IMR-90 (cell line): ENCODE measurements around the gene FAM76A. TPM values are rescaled to one million over a fixed set of nuclear protein-coding genes. Genes with fewer than 3 reads are reported as not detected.

Experiments used
- ATAC-seq: fragments of 200-7000 bp; cut with Tn5 transposase; 2 replicates; pipeline ENCODE4 v1.9.1; 2020; ENCODE audit warnings: low read depth, mild to moderate bottlenecking, moderate library complexity
- BruUV-seq: library from RNA; stranded (reverse); fragments of 400-500 nt; replicated peaks from 2 replicates; lab custom pipeline; 2021; lab: Mats Ljungman, UMichigan
- CTCF ChIA-PET: fragments of 300-600 bp; formaldehyde crosslinking; extraction: SDS; loops from one replicate; lab custom pipeline; 2021; ENCODE audit warnings: antibody characterized with exemption; lab: Yijun Ruan, JAX
- POLR2A ChIA-PET: fragments of 300-600 bp; sonication (Branson Sonifier 250); formaldehyde crosslinking; loops from one replicate; lab custom pipeline; 2022; ENCODE audit warnings: antibody characterized with exemption; ENCODE audit not compliant: unreplicated experiment; lab: Charles Lee
- DNase-seq: peaks from one replicate; pipeline ENCODE4 v3.0.0; 2013
- H2AFZ ChIP-seq: replicated peaks from 2 replicates; pipeline ENCODE3; 2013; ENCODE audit warnings: low read length, mild to moderate bottlenecking; ENCODE audit not compliant: poor library complexity
- H2AK5ac ChIP-seq: 2 replicates; pipeline ENCODE4 v1.6.1; 2013; ENCODE audit warnings: low read depth, low read length, inconsistent platforms
- H2AK9ac ChIP-seq: replicated peaks from 2 replicates; pipeline ENCODE3; 2013; ENCODE audit warnings: mild to moderate bottlenecking, low read depth, low read length, moderate library complexity; ENCODE audit not compliant: poor library complexity
- H2BK120ac ChIP-seq: 2 replicates; pipeline ENCODE4 v1.6.1; 2013; ENCODE audit warnings: low read depth, low read length, inconsistent platforms
- H2BK15ac ChIP-seq: 3 replicates; pipeline ENCODE4 v1.6.1; 2013; ENCODE audit warnings: low read depth, low read length, inconsistent platforms
- H2BK20ac ChIP-seq: 2 replicates; pipeline ENCODE4 v1.6.1; 2013; ENCODE audit warnings: low read depth, mild to moderate bottlenecking, inconsistent platforms, low read length, moderate library complexity
- H2BK5ac ChIP-seq: 2 replicates; pipeline ENCODE4 v1.6.1; 2013; ENCODE audit warnings: mild to moderate bottlenecking, low read depth, low read length, inconsistent platforms; ENCODE audit not compliant: poor library complexity, severe bottlenecking
- H3K14ac ChIP-seq: replicated peaks from 2 replicates; pipeline ENCODE4 v1.6.1; 2013; ENCODE audit warnings: low read depth, low read length, inconsistent platforms
- H3K18ac ChIP-seq: 2 replicates; pipeline ENCODE4 v1.6.1; 2013; ENCODE audit warnings: low read depth, low read length, control low read depth
- H3K23ac ChIP-seq: 2 replicates; pipeline ENCODE4 v1.6.1; 2013; ENCODE audit warnings: low read depth, low read length, inconsistent platforms
- H3K27ac ChIP-seq: 2 replicates; pipeline ENCODE4 v1.5.1; 2013; ENCODE audit warnings: mild to moderate bottlenecking, control low read depth, low read length; ENCODE audit not compliant: insufficient read depth
- H3K27me3 ChIP-seq: 2 replicates; pipeline ENCODE4 v1.6.1; 2013; ENCODE audit warnings: low read length; ENCODE audit not compliant: control insufficient read depth, insufficient read depth
- H3K36me3 ChIP-seq: 2 replicates; pipeline ENCODE4 v1.6.1; 2013; ENCODE audit warnings: low read length, mixed read lengths; ENCODE audit not compliant: control insufficient read depth, insufficient read depth
- H3K4ac ChIP-seq: 2 replicates; pipeline ENCODE4 v1.6.1; 2013; ENCODE audit warnings: low read depth, low read length, inconsistent platforms
- H3K4me1 ChIP-seq: 2 replicates; pipeline ENCODE4 v1.6.1; 2013; ENCODE audit warnings: low read length, mixed read lengths; ENCODE audit not compliant: control insufficient read depth, insufficient read depth
- H3K4me2 ChIP-seq: 2 replicates; pipeline ENCODE4 v1.6.1; 2013; ENCODE audit warnings: low read depth, mild to moderate bottlenecking, control low read depth, low read length, moderate library complexity
- H3K4me3 ChIP-seq: 2 replicates; pipeline ENCODE4 v1.5.1; 2013; ENCODE audit warnings: low read depth, mild to moderate bottlenecking, control low read depth, low read length, moderate library complexity; ENCODE audit not compliant: insufficient read depth
- H3K56ac ChIP-seq: 2 replicates; pipeline ENCODE4 v1.6.1; 2013; ENCODE audit warnings: low read length, inconsistent platforms; ENCODE audit not compliant: insufficient read depth; ENCODE audit errors: extremely low read depth
- H3K79me1 ChIP-seq, 2 experiments: 2 replicates each; pipeline ENCODE4 v1.6.1; 2013; ENCODE audit warnings: low read length in 2 of 2, inconsistent platforms in 1 of 2, low read depth in 1 of 2
- H3K9ac ChIP-seq: 2 replicates; pipeline ENCODE4 v1.6.1; 2013; ENCODE audit warnings: low read depth, low read length, control low read depth
- H3K9me1 ChIP-seq: 2 replicates; pipeline ENCODE4 v1.6.1; 2013; ENCODE audit warnings: low read length, inconsistent platforms; ENCODE audit not compliant: insufficient read depth
- H3K9me3 ChIP-seq: 2 replicates; pipeline ENCODE4 v1.6.1; 2013; ENCODE audit warnings: low read length; ENCODE audit not compliant: control insufficient read depth, insufficient read depth
- H4K20me1 ChIP-seq: 2 replicates; pipeline ENCODE4 v1.6.1; 2013; ENCODE audit warnings: low read length, inconsistent platforms; ENCODE audit not compliant: insufficient read depth
- H4K5ac ChIP-seq: 2 replicates; pipeline ENCODE4 v1.6.1; 2013; ENCODE audit warnings: mild to moderate bottlenecking, low read depth, low read length, control low read depth
- H4K8ac ChIP-seq, 2 experiments: 2 replicates each; pipeline ENCODE4 v1.6.1; 2013; ENCODE audit warnings: low read depth in 2 of 2, low read length in 2 of 2, control low read depth in 1 of 2, inconsistent platforms in 1 of 2
- H4K91ac ChIP-seq: 2 replicates; pipeline ENCODE4 v1.6.1; 2013; ENCODE audit warnings: low read depth, low read length, inconsistent platforms; ENCODE audit not compliant: insufficient read depth
- BHLHE40 ChIP-seq: fragments of 150-350 bp; IDR thresholded peaks from 2 replicates; pipeline ENCODE4 v1.6.1; 2016; ENCODE audit warnings: mild to moderate bottlenecking, low read depth, low read length
- CEBPB ChIP-seq: IDR thresholded peaks from 2 replicates; pipeline ENCODE4 v1.6.1; 2012; ENCODE audit warnings: low read depth, low read length, improper control_type of control experiment
- CHD1 ChIP-seq: IDR thresholded peaks from 2 replicates; pipeline ENCODE4 v1.6.1; 2012; ENCODE audit warnings: low read depth, low read length, improper control_type of control experiment
- CTCF ChIP-seq: conservative IDR thresholded peaks from 2 replicates; pipeline ENCODE4 v1.5.1; 2012; ENCODE audit warnings: mild to moderate bottlenecking, low read depth, low read length, improper control_type of control experiment
- FOS ChIP-seq: fragments of 150-350 bp; IDR thresholded peaks from 2 replicates; pipeline ENCODE4 v1.6.1; 2016; ENCODE audit warnings: low read depth, low read length
- MAFK ChIP-seq: IDR thresholded peaks from 2 replicates; pipeline ENCODE4 v1.6.1; 2012; ENCODE audit warnings: low read depth, low read length, improper control_type of control experiment
- MAZ ChIP-seq: IDR thresholded peaks from 2 replicates; pipeline ENCODE4 v1.6.1; 2012; ENCODE audit warnings: low read depth, mild to moderate bottlenecking, low read length, improper control_type of control experiment, moderate library complexity, borderline replicate concordance
- MXI1 ChIP-seq: IDR thresholded peaks from 2 replicates; pipeline ENCODE4 v1.6.1; 2012; ENCODE audit warnings: low read depth, mild to moderate bottlenecking, low read length, moderate library complexity, borderline replicate concordance
- NFE2L2 ChIP-seq: fragments of 150-350 bp; IDR thresholded peaks from 2 replicates; pipeline ENCODE4 v1.6.1; 2016; ENCODE audit warnings: low read depth, mild to moderate bottlenecking, low read length
- POLR2A ChIP-seq: IDR thresholded peaks from 2 replicates; pipeline ENCODE4 v1.6.1; 2012; ENCODE audit warnings: mild to moderate bottlenecking, low read depth, low read length
- RAD21 ChIP-seq: IDR thresholded peaks from 2 replicates; pipeline ENCODE4 v1.6.1; 2012; ENCODE audit warnings: low read length, improper control_type of control experiment
- RCOR1 ChIP-seq: IDR thresholded peaks from 2 replicates; pipeline ENCODE4 v1.6.1; 2012; ENCODE audit warnings: mild to moderate bottlenecking, low read length, improper control_type of control experiment; ENCODE audit not compliant: insufficient replicate concordance
- RFX5 ChIP-seq: IDR thresholded peaks from 2 replicates; pipeline ENCODE4 v1.8.0; 2012; ENCODE audit warnings: low read depth, mild to moderate bottlenecking, low read length, moderate library complexity
- SMC3 ChIP-seq: fragments of 150-350 bp; IDR thresholded peaks from 2 replicates; pipeline ENCODE4 v1.6.1; 2016; ENCODE audit warnings: low read depth, mild to moderate bottlenecking, antibody characterized with exemption, low read length, moderate library complexity
- WGBS, 2 experiments: methylation state at CpG; one replicate each; pipeline versions ENCODE4 v1.1.5 to v1.1.7; 2013; ENCODE audit warnings: missing lambda C conversion rate in 2 of 2; ENCODE audit not compliant: insufficient read length in 1 of 2; ENCODE audit errors: extremely low coverage in 2 of 2; 5-methylcytosine and 5-hydroxymethylcytosine counted together
- dilution Hi-C: fragments of 300-500 bp; cut with HindIII; formaldehyde crosslinking; loops from one replicate; pipeline ENCODE4 v1.14.3; 2018; ENCODE audit warnings: low sequenced_read_pairs; ENCODE audit not compliant: unreplicated experiment
- in situ Hi-C: fragments of 300-500 bp; cut with MboI; formaldehyde crosslinking; loops from 3 replicates; pipeline ENCODE4 v1.14.3; 2019; ENCODE audit warnings: low sequenced_read_pairs, inconsistent platforms, mixed read lengths
- intact Hi-C: fragments of 100-400 bp; cut with micrococcal nuclease; formaldehyde crosslinking; loops from 2 replicates; pipeline ENCODE4 v1.10.0; 2022
- polyA plus RNA-seq, 3 experiments: library from polyadenylated mRNA; depleted of rRNA; stranded (reverse); fragments of >200 nt; gene quantifications; 2 replicates each; pipeline ENCODE4 v1.2.3, GENCODE V29; 2012; ENCODE audit warnings: low replicate concordance in 1 of 3
- total RNA-seq: library from RNA; depleted of rRNA; stranded (reverse); fragments of >200 nt; gene quantifications from 2 replicates; pipeline ENCODE4 v1.2.3, GENCODE V29; 2012
- TF ChIP-seq, protein P1 (sequence below): fragments of 150-350 bp; IDR thresholded peaks from 2 replicates; pipeline ENCODE4 v1.6.1; 2017; ENCODE audit warnings: mild to moderate bottlenecking, antibody characterized with exemption, low read length, low read depth
- TF ChIP-seq, protein P2 (sequence below): fragments of 150-350 bp; IDR thresholded peaks from 2 replicates; pipeline ENCODE4 v1.6.1; 2016; ENCODE audit warnings: low read depth, mild to moderate bottlenecking, low read length, moderate library complexity, borderline replicate concordance

Gene FAM76A
- total and polyA plus RNA-seq, 2 of the 4 experiments (the other 2 are of a cell fraction): 2.3 to 10.0 TPM

DNA sequence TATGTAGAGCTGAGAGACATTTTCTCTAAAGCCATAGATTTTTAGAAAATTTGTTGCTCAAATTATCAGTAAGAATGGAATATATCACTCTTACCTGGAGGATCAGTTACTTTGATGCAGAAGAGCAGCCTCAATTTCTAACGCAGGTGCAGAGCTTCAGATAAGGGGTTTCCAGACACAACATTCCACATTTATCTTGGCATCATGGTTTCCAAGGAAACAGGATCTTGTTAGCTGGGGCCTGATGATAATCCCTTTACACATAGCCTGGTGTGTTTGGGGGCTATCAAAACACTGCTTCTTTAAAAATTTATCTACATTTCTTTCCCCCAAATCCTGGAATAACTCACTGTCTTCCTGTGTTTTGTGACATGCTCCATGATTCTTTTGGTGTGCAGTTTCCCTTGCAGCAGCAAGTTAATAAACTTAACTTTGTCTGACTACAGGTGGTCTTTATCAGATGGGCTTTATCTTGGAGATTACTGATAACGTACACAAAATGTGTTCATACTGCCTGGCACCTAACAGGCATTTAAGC lies 44.6 kb downstream of the FAM76A start:
- Histone ChIP-seq H4K5ac (no peak overlapping the region), H3K36me3 (no peaks in the 10 kb centered on the region), H2BK20ac (no peak overlapping the region), H4K20me1 (peaks cover 8% of the 10 kb centered on the region; the same call in 1 of the 2 replicates), H2BK5ac (no peak overlapping the region), H3K9me1 (no peaks in the 10 kb centered on the region), H3K4me1 (peaks cover 4% of the 10 kb centered on the region; the same call in 1 of the 2 replicates), H3K56ac (no peak overlapping the region), H4K8ac (no peak overlapping the region), H2AK5ac (no peak overlapping the region), H3K4ac (no peak overlapping the region), H3K4me3 (no peak overlapping the region), H3K23ac (no peak overlapping the region), H2BK120ac (no peak overlapping the region), H3K9ac (no peak overlapping the region), H3K9me3 (no peaks in the 10 kb centered on the region), H2BK15ac (no peak overlapping the region), H2AK9ac (no peak overlapping the region), H3K27me3 (no peaks in the 10 kb centered on the region), H3K18ac (no peak overlapping the region), H2AFZ (no peak overlapping the region), H4K91ac (no peak overlapping the region), H3K79me1 (peaks cover 5 to 16% of the 10 kb centered on the region in 2 experiments; a peak in 3 of 4 replicates), H3K4me2 (no peak overlapping the region), H3K14ac (no peak overlapping the region), H3K27ac (no peak overlapping the region)
- intact Hi-C loops (no loop called here), dilution Hi-C loops (no loop called here), in situ Hi-C loops (no loop called here)
- POLR2A ChIA-PET: no interaction called here
- TF ChIP-seq RCOR1: no peak
- TF ChIP-seq, protein P1, sequence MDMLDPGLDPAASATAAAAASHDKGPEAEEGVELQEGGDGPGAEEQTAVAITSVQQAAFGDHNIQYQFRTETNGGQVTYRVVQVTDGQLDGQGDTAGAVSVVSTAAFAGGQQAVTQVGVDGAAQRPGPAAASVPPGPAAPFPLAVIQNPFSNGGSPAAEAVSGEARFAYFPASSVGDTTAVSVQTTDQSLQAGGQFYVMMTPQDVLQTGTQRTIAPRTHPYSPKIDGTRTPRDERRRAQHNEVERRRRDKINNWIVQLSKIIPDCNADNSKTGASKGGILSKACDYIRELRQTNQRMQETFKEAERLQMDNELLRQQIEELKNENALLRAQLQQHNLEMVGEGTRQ: no peak
- no peak for TF ChIP-seq CTCF
- TF ChIP-seq FOS: no peak
- no peak for TF ChIP-seq RFX5
- TF ChIP-seq BHLHE40: no peak
- no peak for TF ChIP-seq MXI1
- TF ChIP-seq MAZ: no peak
- TF ChIP-seq CHD1: no peak
- no peak for TF ChIP-seq POLR2A
- TF ChIP-seq MAFK: no peak
- no peak for TF ChIP-seq NFE2L2
- TF ChIP-seq, protein P2, sequence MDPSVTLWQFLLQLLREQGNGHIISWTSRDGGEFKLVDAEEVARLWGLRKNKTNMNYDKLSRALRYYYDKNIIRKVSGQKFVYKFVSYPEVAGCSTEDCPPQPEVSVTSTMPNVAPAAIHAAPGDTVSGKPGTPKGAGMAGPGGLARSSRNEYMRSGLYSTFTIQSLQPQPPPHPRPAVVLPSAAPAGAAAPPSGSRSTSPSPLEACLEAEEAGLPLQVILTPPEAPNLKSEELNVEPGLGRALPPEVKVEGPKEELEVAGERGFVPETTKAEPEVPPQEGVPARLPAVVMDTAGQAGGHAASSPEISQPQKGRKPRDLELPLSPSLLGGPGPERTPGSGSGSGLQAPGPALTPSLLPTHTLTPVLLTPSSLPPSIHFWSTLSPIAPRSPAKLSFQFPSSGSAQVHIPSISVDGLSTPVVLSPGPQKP: no peak
- TF ChIP-seq CEBPB: no peak
- no peak for TF ChIP-seq SMC3
- TF ChIP-seq RAD21: no peak
- WGBS, 2 experiments: 33% methylated on average over 1 of the region's 2 CpGs; no CpG with 5 or more reads in 1 of the 2 experiments
- no TSS peak for BruUV-seq
- CTCF ChIA-PET: interaction anchor here (0.9 kb wide), 1 partner anchor 27 kb away, joined by 3 read pairs; no protein-coding TSS in a partner anchor
- ATAC-seq (no peak), DNase-seq (no peak)
